Vagina (tissue), 2 donors: ENCODE results near the gene MPRIP. TPM values are rescaled to one million over a fixed set of nuclear protein-coding genes. Genes with fewer than 3 reads are reported as not detected.
A peak's percentile ranks its signal among the peaks of the same experiment; 100 is the strongest.

Experiments used
- DNase-seq, 2 donors: peaks; one replicate each; pipeline ENCODE4 v3.0.0-alpha.2; 2017; ENCODE audit errors: extremely low spot score in 2 of 2
- H3K27ac ChIP-seq: fragments of 200-600 bp; sonication (generic); one replicate; pipeline ENCODE4 v1.5.1; 2019
- H3K27me3 ChIP-seq: fragments of 200-600 bp; sonication (generic); one replicate; pipeline ENCODE4 v1.5.1; 2019
- H3K36me3 ChIP-seq, 2 donors: fragments of 200-600 bp; sonication (generic); one replicate each; pipeline ENCODE4 v1.5.1; 2017 to 2019
- H3K4me1 ChIP-seq: fragments of 200-600 bp; sonication (generic); one replicate; pipeline ENCODE4 v1.5.1; 2019
- H3K4me3 ChIP-seq, 2 donors: fragments of 200-600 bp; sonication (generic); 1 replicate in 1 of 2; 2 replicates in 1 of 2; pipeline ENCODE4 v1.5.1; 2016 to 2019
- H3K9me3 ChIP-seq: fragments of 200-600 bp; sonication (generic); one replicate; pipeline ENCODE4 v1.5.1; 2019
- CTCF ChIP-seq, 3 experiments: fragments of 450-650 bp in 2 of 3; fragments of 200-600 bp in 1 of 3; sonication (generic) in 1 of 3; IDR thresholded peaks; one replicate each; pipeline ENCODE4 v1.5.1; 2017 to 2019; ENCODE audit warnings: antibody characterized with exemption in 3 of 3, mild to moderate bottlenecking in 2 of 3, moderate library complexity in 2 of 3
- POLR2A ChIP-seq, 2 donors: fragments of 450-650 bp; IDR thresholded peaks; one replicate each; pipeline ENCODE4 v1.6.1; 2017; ENCODE audit warnings: antibody characterized with exemption in 2 of 2, mild to moderate bottlenecking in 2 of 2, moderate library complexity in 2 of 2
- POLR2AphosphoS5 ChIP-seq, 2 donors: sonication (generic); formaldehyde crosslinking; IDR thresholded peaks; one replicate each; pipeline ENCODE4 v1.9.0; 2017; ENCODE audit warnings: antibody characterized with exemption in 2 of 2, mild to moderate bottlenecking in 2 of 2, low read depth in 1 of 2; ENCODE audit not compliant: insufficient read depth in 1 of 2
- intact Hi-C: fragments of 100-400 bp; cut with DNase I; formaldehyde crosslinking; loops from one replicate; pipeline ENCODE4 v1.15.1; 2023
- total RNA-seq: library from RNA; depleted of rRNA; stranded (reverse); fragments of >200 nt; gene quantifications from one replicate; pipeline ENCODE4 v1.2.3, GENCODE V29; 2016

MPRIP gene
- total RNA-seq, 1 donor from 2014 or later = 202 TPM

GRCh38 chr17:17035920-17036523 is 6.2 kb upstream of the MPRIP start:
- no peaks in the 10 kb centered on the region for H3K27me3 ChIP-seq
- DNase-seq = no peak
- H3K4me1 ChIP-seq = peaks cover 28% of the 10 kb centered on the region
- H3K27ac ChIP-seq = peak overlapping the region; percentile 24
- no peaks in the 10 kb centered on the region for H3K36me3 ChIP-seq
- H3K9me3 ChIP-seq = no peaks in the 10 kb centered on the region
- TF ChIP-seq POLR2A (IDR thresholded peaks at IDR 0.05) (no peak), POLR2AphosphoS5 (IDR thresholded peaks at IDR 0.05; ENCODE audit: insufficient read depth in 1 of 2, low read depth in 1 of 2) (no peak), CTCF (IDR thresholded peaks at IDR 0.05) (no peak)
- H3K4me3 ChIP-seq = no peak overlapping the region
- intact Hi-C loops = no loop called here

- Histone ChIP-seq H3K4me1 (peaks cover 33% of the 10 kb centered on the region), H3K9me3 (no peaks in the 10 kb centered on the region), H3K27ac (peak overlapping the region; percentile 24), H3K27me3 (no peaks in the 10 kb centered on the region), H3K36me3 (no peaks in the 10 kb centered on the region), H3K4me3 (no peak overlapping the region)
- intact Hi-C loops = no loop called here
- no peak for DNase-seq
- no peak for TF ChIP-seq POLR2A (IDR thresholded peaks at IDR 0.05)
- TF ChIP-seq CTCF (IDR thresholded peaks at IDR 0.05) = no peak
- TF ChIP-seq POLR2AphosphoS5 (IDR thresholded peaks at IDR 0.05; ENCODE audit: insufficient read depth in 1 of 2, low read depth in 1 of 2) = peak in 1 of 2 donors; percentile 31
Observed at GRCh38 chr17:17036524-17036998, 5.7 kb upstream of the MPRIP start.

GRCh38 chr17:17039911-17040310 is 2.3 kb upstream of the MPRIP start:
- H3K9me3 ChIP-seq = no peaks in the 10 kb centered on the region
- H3K4me3 ChIP-seq = no peak overlapping the region
- intact Hi-C loops = loop anchor here (10.0 kb wide), 1 partner anchor 65 kb away; no protein-coding TSS in a partner anchor
- no peak for DNase-seq
- H3K27me3 ChIP-seq = no peaks in the 10 kb centered on the region
- TF ChIP-seq POLR2A (IDR thresholded peaks at IDR 0.05) (no peak), POLR2AphosphoS5 (IDR thresholded peaks at IDR 0.05; ENCODE audit: insufficient read depth in 1 of 2, low read depth in 1 of 2) (no peak), CTCF (IDR thresholded peaks at IDR 0.05) (no peak)
- peaks cover 47% of the 10 kb centered on the region for H3K4me1 ChIP-seq
- H3K36me3 ChIP-seq = no peaks in the 10 kb centered on the region
- no peak overlapping the region for H3K27ac ChIP-seq

- no peaks in the 10 kb centered on the region for H3K27me3 ChIP-seq
- peaks cover 57% of the 10 kb centered on the region for H3K4me1 ChIP-seq
- H3K36me3 ChIP-seq = no peaks in the 10 kb centered on the region
- H3K9me3 ChIP-seq = no peaks in the 10 kb centered on the region
- peak overlapping the region; percentile 52 to 56 for H3K4me3 ChIP-seq
- intact Hi-C loops = loop anchor here (10.0 kb wide), 1 partner anchor 64 kb away; no protein-coding TSS in a partner anchor
- DNase-seq = no peak
- TF ChIP-seq POLR2AphosphoS5 (IDR thresholded peaks at IDR 0.05; ENCODE audit: insufficient read depth in 1 of 2, low read depth in 1 of 2) = no peak
- TF ChIP-seq CTCF (IDR thresholded peaks at IDR 0.05) = no peak
- TF ChIP-seq POLR2A (IDR thresholded peaks at IDR 0.05) = no peak
- peak overlapping the region; percentile 82 for H3K27ac ChIP-seq
Observed at GRCh38 chr17:17041018-17041521, 1.2 kb upstream of the MPRIP start.
